GM21381 (cell line): Measurements from ENCODE around the gene ASXL2.
"Not testable (repeated sequence)": the region's sequence is repeated elsewhere in the genome, so short reads cannot be mapped to it uniquely, and the experiment has no call there.

Source experiments
- ATAC-seq: cut with Tn5 transposase; IDR thresholded peaks from one replicate; pipeline ENCODE4 v1.9.1; 2021; ENCODE audit warnings: mild to moderate bottlenecking, moderate library complexity; ENCODE audit not compliant: unreplicated experiment

ASXL2 gene

GRCh38 chr2:25878361-25879132 is at the start of gene ASXL2:
Gene ASXL2, minus strand, starts transcription at chr2:25878487. Its CDS starts 265 bp downstream, at chr2:25878222.
- ATAC-seq = peak; percentile 92

- ATAC-seq = no peak
Measured at GRCh38 chr2:25926984-25927756, 48.9 kb upstream of the ASXL2 start.

- ATAC-seq = no peak
Measured at GRCh38 chr2:25922501-25922900, 44.2 kb upstream of the ASXL2 start.

- no peak for ATAC-seq
Measured at GRCh38 chr2:25920786-25921415, 42.6 kb upstream of the ASXL2 start.

- no peak for ATAC-seq
Measured at GRCh38 chr2:25920336-25920735, 42.0 kb upstream of the ASXL2 start.

- ATAC-seq = no peak
Measured at GRCh38 chr2:25917832-25918231, 39.5 kb upstream of the ASXL2 start.

GRCh38 chr2:25917411-25917810 is 39.1 kb upstream of the ASXL2 start:
- not testable (repeated sequence) for ATAC-seq

- ATAC-seq = not testable (repeated sequence)
Measured at GRCh38 chr2:25915944-25916772, 37.9 kb upstream of the ASXL2 start.

- ATAC-seq = not testable (repeated sequence)
Measured at GRCh38 chr2:25915411-25915810, 37.1 kb upstream of the ASXL2 start.

- not testable (repeated sequence) for ATAC-seq
Measured at GRCh38 chr2:25913696-25913973, 35.3 kb upstream of the ASXL2 start.

- no peak for ATAC-seq
Measured at GRCh38 chr2:25912851-25913695, 34.8 kb upstream of the ASXL2 start.

GRCh38 chr2:25909574-25909973 is 31.3 kb upstream of the ASXL2 start:
- not testable (repeated sequence) for ATAC-seq

- no peak for ATAC-seq
Measured at GRCh38 chr2:25905126-25905525, 26.8 kb upstream of the ASXL2 start.

GRCh38 chr2:25903216-25903776 is 25.0 kb upstream of the ASXL2 start:
- no peak for ATAC-seq

- no peak for ATAC-seq
Measured at GRCh38 chr2:25899404-25899970, 21.2 kb upstream of the ASXL2 start.

- no peak for ATAC-seq
Measured at GRCh38 chr2:25897506-25897905, 19.2 kb upstream of the ASXL2 start.

GRCh38 chr2:25896308-25896707 is 18.0 kb upstream of the ASXL2 start:
- not testable (repeated sequence) for ATAC-seq

GRCh38 chr2:25895610-25896009 is 17.3 kb upstream of the ASXL2 start:
- ATAC-seq = no peak

GRCh38 chr2:25895018-25895417 is 16.7 kb upstream of the ASXL2 start:
- ATAC-seq = no peak
